T47D (cell line): Measurements from ENCODE around the gene LGALS3BP.
A peak's percentile ranks its signal among the peaks of the same experiment; 100 is the strongest.
"Not testable (repeated sequence)": the region's sequence is repeated elsewhere in the genome, so short reads cannot be mapped to it uniquely, and the experiment has no call there.

Experiments used
- DNase-seq, 2 experiments: peaks; one replicate each; pipeline versions ENCODE4 v3.0.0 to v3.0.0-alpha.2; 2011 to 2012; ENCODE audit warnings: low read depth in 1 of 2, low spot score in 1 of 2
- JUND ChIP-seq: IDR thresholded peaks from 2 replicates; pipeline ENCODE4 v1.6.1; 2012; ENCODE audit warnings: low read depth
- in situ Hi-C: cut with HindIII; loops from 2 replicates; pipeline ENCODE4 v1.10.0; 2016; ENCODE audit warnings: low sequenced_read_pairs, low pct_unique_long_range_greater_than_20kb

Gene LGALS3BP

GRCh38 chr17:78979780-78980623 lies at the start of gene LGALS3BP:
Gene LGALS3BP, minus strand, starts transcription at chr17:78979923. Its CDS starts 2,732 bp downstream, at chr17:78977191.
- TF ChIP-seq JUND = no peak
- peak; percentile 59 to 71 for DNase-seq
- in situ Hi-C loops = no loop called here

- no peak for TF ChIP-seq JUND
- in situ Hi-C loops = no loop called here
Measured at GRCh38 chr17:79028496-79029326, 49.0 kb upstream of the LGALS3BP start.

GRCh38 chr17:79027925-79028491 lies 48.3 kb upstream of the LGALS3BP start:
- in situ Hi-C loops = no loop called here
- no peak for TF ChIP-seq JUND
- no peak for DNase-seq

More at GRCh38 chr17:79028496-79029326, 49.0 kb upstream of the LGALS3BP start:
- no peak for DNase-seq

- DNase-seq = no peak
- no peak for TF ChIP-seq JUND
- in situ Hi-C loops = no loop called here
Measured at GRCh38 chr17:79027274-79027924, 47.7 kb upstream of the LGALS3BP start.

GRCh38 chr17:79026376-79027273 lies 46.9 kb upstream of the LGALS3BP start:
- in situ Hi-C loops = no loop called here
- TF ChIP-seq JUND = no peak
- DNase-seq = no peak

- in situ Hi-C loops = no loop called here
Measured at GRCh38 chr17:79024901-79025737, 45.4 kb upstream of the LGALS3BP start.

GRCh38 chr17:79023886-79024771 lies 44.4 kb upstream of the LGALS3BP start, which contains the start of gene C1QTNF1:
Gene C1QTNF1, plus strand, starts transcription at chr17:79024169. Its CDS starts 19,800 bp downstream, at chr17:79043969.
- DNase-seq = peak; percentile 50 to 68
- TF ChIP-seq JUND = no peak
- in situ Hi-C loops = no loop called here

More at GRCh38 chr17:79024901-79025737, 45.4 kb upstream of the LGALS3BP start:
- TF ChIP-seq JUND = no peak
- DNase-seq = no peak

GRCh38 chr17:79023180-79023705 lies 43.5 kb upstream of the LGALS3BP start:
- in situ Hi-C loops = no loop called here

GRCh38 chr17:79022507-79022991 lies 42.8 kb upstream of the LGALS3BP start:
- TF ChIP-seq JUND = no peak
- in situ Hi-C loops = no loop called here
- DNase-seq = no peak

More at GRCh38 chr17:79023180-79023705, 43.5 kb upstream of the LGALS3BP start:
- DNase-seq = no peak
- no peak for TF ChIP-seq JUND

- DNase-seq, in situ Hi-C loops: not testable (repeated sequence)
Measured at GRCh38 chr17:79021929-79022328, 42.2 kb upstream of the LGALS3BP start.
